Measurements from ENCODE around the gene NPTXR.
A peak's percentile ranks its signal among the peaks of the same experiment; 100 is the strongest.

DNA sequence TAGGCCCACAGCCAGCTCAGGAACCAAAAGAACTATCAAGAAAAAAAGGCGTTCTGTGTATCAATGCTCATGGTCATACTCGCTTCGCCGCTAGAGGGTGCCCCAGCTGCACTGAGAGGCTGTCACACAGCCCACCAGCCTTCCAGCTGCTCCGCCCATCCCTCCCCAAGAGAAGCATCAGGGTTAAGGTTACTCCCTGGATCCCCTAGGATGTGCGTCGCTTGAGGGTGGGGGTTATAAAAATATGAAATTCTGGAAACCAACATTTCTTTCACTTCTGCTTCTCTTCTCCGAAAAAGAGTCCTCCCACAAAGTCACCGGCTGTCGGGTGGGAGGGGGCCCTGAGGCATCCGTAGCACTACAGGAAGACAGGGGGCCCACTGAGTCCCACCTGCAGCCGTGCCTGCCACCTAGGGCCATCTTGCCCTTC is 26.5 kb upstream of the NPTXR start:
- no peak for TF ChIP-seq POLR2A (IDR thresholded peaks at IDR 0.05)
- TF ChIP-seq CTCF (IDR thresholded peaks at IDR 0.05 in 8 of 11, conservative IDR thresholded peaks at IDR 0.05 in 3 of 11): peak; percentile 62 to 90 (median 82)

All from spleen (tissue), 7 donors.